A549 (cell line): ENCODE measurements around the gene DNAJB6. TPM values are rescaled to one million over a fixed set of nuclear protein-coding genes. Genes with fewer than 3 reads are reported as not detected.

Experiments used
- ATAC-seq, 2 experiments: fragments of 200-7000 bp in 1 of 2; fragments of >200 bp in 1 of 2; cut with Nextera tagmentation in 1 of 2; cut with Tn5 transposase in 1 of 2; 3 replicates each; pipeline versions ENCODE4 v1.8.0 to v1.9.1; 2018 to 2020; ENCODE audit warnings: mild to moderate bottlenecking in 1 of 2, moderate library complexity in 1 of 2
- CTCF ChIA-PET: fragments of 300-600 bp; sonication (Branson Sonifier 250); formaldehyde crosslinking; extraction: SDS; loops from one replicate; lab custom pipeline; 2021; ENCODE audit warnings: antibody characterized with exemption, inconsistent platforms; lab: Yijun Ruan, JAX
- POLR2A ChIA-PET: fragments of 350-600 bp; formaldehyde crosslinking; extraction: SDS; loops from one replicate; lab custom pipeline; 2021; ENCODE audit warnings: antibody characterized with exemption, inconsistent platforms; lab: Yijun Ruan, JAX
- DNase-seq, 2 experiments: peaks; one replicate each; pipeline versions ENCODE4 v3.0.0 to v3.0.0-alpha.2; 2011 to 2016; ENCODE audit warnings: low read depth in 1 of 2, low spot score in 1 of 2
- FAIRE-seq: peaks from 2 replicates; lab custom pipeline; 2011; peaks lifted over from hg19 to GRCh38; lab: Jason Lieb, UNC
- H3K27ac ChIP-seq, 2 experiments: fragments of >200 bp; sonication (Bioruptor Twin); formaldehyde crosslinking; 3 replicates each; pipeline ENCODE4 v1.5.1; 2016 to 2017
- H3K4me1 ChIP-seq: fragments of >200 bp; sonication (Bioruptor Twin); formaldehyde crosslinking; 3 replicates; pipeline ENCODE4 v1.6.1; 2016
- H3K4me2 ChIP-seq: fragments of >200 bp; sonication (Bioruptor Twin); formaldehyde crosslinking; 3 replicates; pipeline ENCODE4 v1.6.1; 2016
- H3K4me3 ChIP-seq: fragments of >200 bp; sonication (Bioruptor Twin); formaldehyde crosslinking; 3 replicates; pipeline ENCODE4 v1.5.1; 2016
- H3K9me3 ChIP-seq: fragments of >200 bp; sonication (Bioruptor Twin); formaldehyde crosslinking; 3 replicates; pipeline ENCODE4 v1.6.1; 2016
- CBX2 ChIP-seq: fragments of 200-600 bp; sonication (generic); IDR thresholded peaks from 2 replicates; pipeline ENCODE4 v1.6.1; 2016; ENCODE audit warnings: low read depth, mild to moderate bottlenecking, borderline replicate concordance
- CEBPB ChIP-seq, 2 experiments: fragments of >200 bp in 1 of 2; sonication (Bioruptor Twin) in 1 of 2; formaldehyde crosslinking in 1 of 2; IDR thresholded peaks; 2 replicates each; pipeline ENCODE4 v1.6.1; 2012 to 2016
- CHD4 ChIP-seq: fragments of 200-600 bp; sonication (generic); IDR thresholded peaks from 2 replicates; pipeline ENCODE4 v1.6.1; 2016; ENCODE audit warnings: antibody characterized with exemption, mild to moderate bottlenecking, borderline replicate concordance
- E2F6 ChIP-seq: IDR thresholded peaks from 2 replicates; pipeline ENCODE4 v1.6.1; 2012; ENCODE audit warnings: low read depth, borderline replicate concordance
- EHMT2 ChIP-seq: fragments of 200-600 bp; sonication (generic); IDR thresholded peaks from 2 replicates; pipeline ENCODE4 v1.6.1; 2016; ENCODE audit warnings: antibody characterized with exemption, low read depth, mild to moderate bottlenecking, moderate library complexity
- ESRRA ChIP-seq: fragments of 150-350 bp; IDR thresholded peaks from 2 replicates; pipeline ENCODE4 v1.6.1; 2014; ENCODE audit warnings: mild to moderate bottlenecking, low read length, borderline replicate concordance
- FOXS1 ChIP-seq: fragments of 250-450 bp; sonication (Bioruptor Pico); IDR thresholded peaks from 2 replicates; pipeline ENCODE4 v1.5.0; 2020; ENCODE audit warnings: mild to moderate bottlenecking, moderate library complexity
- HDAC2 ChIP-seq: fragments of 200-600 bp; sonication (generic); IDR thresholded peaks from 2 replicates; pipeline ENCODE4 v1.6.1; 2016
- HEYL ChIP-seq: fragments of 250-450 bp; sonication (Bioruptor Pico); IDR thresholded peaks from 2 replicates; pipeline ENCODE4 v1.8.0; 2021; ENCODE audit warnings: mild to moderate bottlenecking, moderate library complexity
- HOXA7 ChIP-seq: fragments of 250-450 bp; sonication (Bioruptor Pico); IDR thresholded peaks from 2 replicates; pipeline ENCODE4 v1.5.0; 2020; ENCODE audit warnings: mild to moderate bottlenecking, moderate library complexity
- HOXB13 ChIP-seq: fragments of 250-450 bp; sonication (Bioruptor Pico); IDR thresholded peaks from 2 replicates; pipeline ENCODE4 v1.5.0; 2020; ENCODE audit warnings: low read depth, mild to moderate bottlenecking, moderate library complexity
- HOXB5 ChIP-seq: fragments of 250-450 bp; sonication (Bioruptor Pico); IDR thresholded peaks from 2 replicates; pipeline ENCODE4 v1.5.0; 2020; ENCODE audit warnings: mild to moderate bottlenecking, moderate library complexity
- JUN ChIP-seq, 2 experiments: fragments of >200 bp; sonication (Bioruptor Twin); formaldehyde crosslinking; IDR thresholded peaks; 2 replicates in 1 of 2; 3 replicates in 1 of 2; pipeline ENCODE4 v1.6.1; 2016 to 2017
- JUNB ChIP-seq: fragments of >200 bp; sonication (Bioruptor Twin); formaldehyde crosslinking; IDR thresholded peaks from 2 replicates; pipeline ENCODE4 v1.6.1; 2016
- KDM5A ChIP-seq: fragments of 200-600 bp; sonication (generic); IDR thresholded peaks from 2 replicates; pipeline ENCODE4 v1.6.1; 2016; ENCODE audit warnings: antibody characterized with exemption, mild to moderate bottlenecking
- MYC ChIP-seq: IDR thresholded peaks from 2 replicates; pipeline ENCODE4 v1.6.1; 2012; ENCODE audit warnings: mild to moderate bottlenecking, inconsistent platforms, low read length, improper control_type of control experiment, borderline replicate concordance
- NFE2L2 ChIP-seq: fragments of 150-350 bp; conservative IDR thresholded peaks from 2 replicates; pipeline ENCODE4 v1.6.1; 2014; ENCODE audit warnings: low read length
- NR3C1 ChIP-seq: fragments of >200 bp; sonication (Bioruptor Twin); formaldehyde crosslinking; IDR thresholded peaks from 3 replicates; pipeline ENCODE4 v1.6.1; 2017
- PHF8 ChIP-seq: fragments of 200-600 bp; sonication (generic); IDR thresholded peaks from 2 replicates; pipeline ENCODE4 v1.6.1; 2016; ENCODE audit warnings: low read depth, mild to moderate bottlenecking, antibody characterized with exemption, moderate library complexity, borderline replicate concordance
- RNF2 ChIP-seq: fragments of 200-600 bp; sonication (generic); IDR thresholded peaks from 2 replicates; pipeline ENCODE4 v1.6.1; 2016; ENCODE audit warnings: low read depth, mild to moderate bottlenecking, antibody characterized with exemption, moderate library complexity, borderline replicate concordance
- SREBF2 ChIP-seq: fragments of 450-650 bp; IDR thresholded peaks from 2 replicates; pipeline ENCODE4 v1.6.1; 2014; ENCODE audit warnings: mild to moderate bottlenecking, moderate library complexity
- TP53 ChIP-seq: fragments of 250-450 bp; sonication (Bioruptor Pico); IDR thresholded peaks from 2 replicates; pipeline ENCODE4 v1.5.0; 2021; ENCODE audit warnings: mild to moderate bottlenecking, moderate library complexity
- ZNF302 ChIP-seq: fragments of 250-450 bp; sonication (Bioruptor Pico); IDR thresholded peaks from 2 replicates; pipeline ENCODE4 v1.9.0; 2021; ENCODE audit warnings: inconsistent platforms, mild to moderate bottlenecking, moderate library complexity
- WGBS: methylation state at CpG from one replicate; pipeline ENCODE4 v1.1.6; 2017; ENCODE audit errors: missing lambda C conversion rate; 5-methylcytosine and 5-hydroxymethylcytosine counted together
- polyA plus RNA-seq, 4 experiments: library from polyadenylated mRNA; depleted of rRNA in 3 of 4; stranded (reverse); fragments of >200 nt; fragmentation: RNase III in 1 of 4; extraction: RNeasy Plus Mini Kit Qiagen cat#74134 plus additional on column Dnase treatment in 1 of 4; gene quantifications; 2 replicates in 3 of 4; 3 replicates in 1 of 4; pipeline ENCODE4 v1.2.3, GENCODE V29; 2011 to 2017
- TF ChIP-seq, protein P1 (sequence below): fragments of 150-350 bp; IDR thresholded peaks from 2 replicates; pipeline ENCODE4 v1.6.1; 2014; ENCODE audit warnings: low read depth, mild to moderate bottlenecking, low read length
- TF ChIP-seq, protein P2 (sequence below): fragments of 250-450 bp; sonication (Bioruptor Pico); IDR thresholded peaks from 2 replicates; pipeline ENCODE4 v1.5.0; 2020; ENCODE audit warnings: low read depth, mild to moderate bottlenecking, moderate library complexity
- TF ChIP-seq, protein P3 (sequence below): fragments of 200-600 bp; sonication (generic); IDR thresholded peaks from 2 replicates; pipeline ENCODE4 v1.6.1; 2016; ENCODE audit warnings: antibody characterized with exemption, mild to moderate bottlenecking, moderate library complexity

The DNAJB6 gene
- polyA plus RNA-seq, 2 of the 4 experiments (the other 2 are of a cell fraction), result 117 to 136 TPM

GRCh38 chr7:157348548-157348947, 11.7 kb downstream of the DNAJB6 start:
- POLR2A ChIA-PET, result no interaction called here

GRCh38 chr7:157352516-157352915, 15.7 kb downstream of the DNAJB6 start:
- ChIA-PET POLR2A (no interaction called here), CTCF (no interaction called here)
- Histone ChIP-seq H3K4me1 (peaks cover 16% of the 10 kb centered on the region), H3K9me3 (no peaks in the 10 kb centered on the region), H3K4me2 (no peak overlapping the region), H3K27ac (no peak overlapping the region), H3K4me3 (no peak overlapping the region)
- WGBS, result 84% methylated on average over 6 of the region's 6 CpGs
- FAIRE-seq (no peak), ATAC-seq (no peak; a peak in 1 of 6 replicates), DNase-seq (no peak)
- TF ChIP-seq HEYL, result no peak
- TF ChIP-seq, protein P1, sequence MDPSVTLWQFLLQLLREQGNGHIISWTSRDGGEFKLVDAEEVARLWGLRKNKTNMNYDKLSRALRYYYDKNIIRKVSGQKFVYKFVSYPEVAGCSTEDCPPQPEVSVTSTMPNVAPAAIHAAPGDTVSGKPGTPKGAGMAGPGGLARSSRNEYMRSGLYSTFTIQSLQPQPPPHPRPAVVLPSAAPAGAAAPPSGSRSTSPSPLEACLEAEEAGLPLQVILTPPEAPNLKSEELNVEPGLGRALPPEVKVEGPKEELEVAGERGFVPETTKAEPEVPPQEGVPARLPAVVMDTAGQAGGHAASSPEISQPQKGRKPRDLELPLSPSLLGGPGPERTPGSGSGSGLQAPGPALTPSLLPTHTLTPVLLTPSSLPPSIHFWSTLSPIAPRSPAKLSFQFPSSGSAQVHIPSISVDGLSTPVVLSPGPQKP, result no peak
- TF ChIP-seq CHD4, result no peak
- TF ChIP-seq, protein P2, sequence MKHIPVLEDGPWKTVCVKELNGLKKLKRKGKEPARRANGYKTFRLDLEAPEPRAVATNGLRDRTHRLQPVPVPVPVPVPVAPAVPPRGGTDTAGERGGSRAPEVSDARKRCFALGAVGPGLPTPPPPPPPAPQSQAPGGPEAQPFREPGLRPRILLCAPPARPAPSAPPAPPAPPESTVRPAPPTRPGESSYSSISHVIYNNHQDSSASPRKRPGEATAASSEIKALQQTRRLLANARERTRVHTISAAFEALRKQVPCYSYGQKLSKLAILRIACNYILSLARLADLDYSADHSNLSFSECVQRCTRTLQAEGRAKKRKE, result no peak
- TF ChIP-seq FOXS1, result no peak
- no peak for TF ChIP-seq JUN (IDR thresholded peaks at IDR 0.05)
- no peak for TF ChIP-seq JUNB
- TF ChIP-seq HOXB13 (CRISPR knock-in tag), result no peak
- no peak for TF ChIP-seq TP53 (CRISPR knock-in tag)
- TF ChIP-seq NR3C1, result no peak
- TF ChIP-seq PHF8, result no peak
- TF ChIP-seq NFE2L2, result no peak
- no peak for TF ChIP-seq RNF2
- no peak for TF ChIP-seq SREBF2
- no peak for TF ChIP-seq MYC
- no peak for TF ChIP-seq ESRRA
- no peak for TF ChIP-seq EHMT2

More at GRCh38 chr7:157348548-157348947, 11.7 kb downstream of the DNAJB6 start:
- WGBS, result 90% methylated on average over 11 of the region's 11 CpGs
- no peak for DNase-seq
- no peak for FAIRE-seq
- ATAC-seq, result no peak
- Histone ChIP-seq H3K27ac (no peak overlapping the region), H3K4me3 (no peak overlapping the region), H3K4me2 (no peak overlapping the region), H3K9me3 (no peaks in the 10 kb centered on the region)
- CTCF ChIA-PET, result interaction anchor here (2.4 to 3.4 kb wide), 2 partner anchors 9 to 75 kb away, joined by 7 to 21 read pairs; no protein-coding TSS in a partner anchor
- TF ChIP-seq HOXA7 (CRISPR knock-in tag), result no peak
- TF ChIP-seq, all 56 proteins: peak for 0
- H3K4me1 ChIP-seq, result peaks cover 27% of the 10 kb centered on the region

DNA sequence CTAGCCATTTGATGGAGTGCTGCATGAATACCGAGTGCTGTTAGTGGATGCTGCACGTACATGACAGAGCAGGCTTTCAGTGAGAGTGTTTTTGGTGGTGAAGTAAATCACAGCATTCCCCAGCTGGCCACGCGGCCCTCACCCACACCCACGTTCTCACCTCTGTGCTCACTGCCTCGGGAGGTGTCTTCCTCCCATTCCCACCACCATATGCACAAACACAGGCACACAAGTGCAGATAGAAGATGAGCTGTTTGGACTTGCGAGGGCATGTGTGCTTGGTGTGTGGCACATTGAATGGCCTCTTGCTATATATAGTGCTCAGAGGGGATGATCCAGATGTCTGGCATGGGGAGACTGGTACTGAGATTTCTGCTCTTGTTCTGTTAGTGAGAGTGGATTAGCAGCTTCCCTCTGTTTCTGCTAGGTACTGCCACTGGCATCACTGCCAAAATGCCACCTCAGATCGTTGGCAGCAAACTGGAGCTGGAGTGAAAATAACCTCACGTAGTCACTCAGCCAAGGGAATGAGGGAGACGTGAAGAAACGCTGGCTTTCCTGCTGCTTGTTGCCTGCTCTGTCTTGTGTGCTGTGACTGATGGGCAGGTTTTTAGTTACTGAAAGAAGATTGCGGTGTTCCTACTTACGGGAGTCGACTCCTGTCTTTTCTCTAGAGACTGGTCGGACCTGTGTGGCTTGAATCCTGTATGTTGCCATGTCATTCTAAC, 19.1 kb downstream of the DNAJB6 start:
- H3K27ac ChIP-seq, result peak overlapping the region in 1 of 2 experiments; percentile 4; a peak in 2 of 6 replicates
- DNase-seq, result no peak
- H3K4me3 ChIP-seq, result no peak overlapping the region
- H3K4me2 ChIP-seq, result no peak overlapping the region
- ChIA-PET POLR2A (no interaction called here), CTCF (interaction anchor here (0.9 to 2.4 kb wide), 4 partner anchors 10 to 47 kb away, joined by 3 to 9 read pairs (median 4); no protein-coding TSS in a partner anchor)
- H3K9me3 ChIP-seq, result no peaks in the 10 kb centered on the region
- peak; percentile 33 to 39; a peak in 5 of 6 replicates for ATAC-seq
- H3K4me1 ChIP-seq, result peaks cover 13% of the 10 kb centered on the region; the same call in 2 of the 3 replicates
- WGBS, result 84% methylated on average over 15 of the region's 15 CpGs
- no peak for FAIRE-seq
- TF ChIP-seq KDM5A, result no peak
- no peak for TF ChIP-seq EHMT2
- no peak for TF ChIP-seq E2F6
- no peak for TF ChIP-seq MYC
- no peak for TF ChIP-seq HEYL
- TF ChIP-seq, protein P3, sequence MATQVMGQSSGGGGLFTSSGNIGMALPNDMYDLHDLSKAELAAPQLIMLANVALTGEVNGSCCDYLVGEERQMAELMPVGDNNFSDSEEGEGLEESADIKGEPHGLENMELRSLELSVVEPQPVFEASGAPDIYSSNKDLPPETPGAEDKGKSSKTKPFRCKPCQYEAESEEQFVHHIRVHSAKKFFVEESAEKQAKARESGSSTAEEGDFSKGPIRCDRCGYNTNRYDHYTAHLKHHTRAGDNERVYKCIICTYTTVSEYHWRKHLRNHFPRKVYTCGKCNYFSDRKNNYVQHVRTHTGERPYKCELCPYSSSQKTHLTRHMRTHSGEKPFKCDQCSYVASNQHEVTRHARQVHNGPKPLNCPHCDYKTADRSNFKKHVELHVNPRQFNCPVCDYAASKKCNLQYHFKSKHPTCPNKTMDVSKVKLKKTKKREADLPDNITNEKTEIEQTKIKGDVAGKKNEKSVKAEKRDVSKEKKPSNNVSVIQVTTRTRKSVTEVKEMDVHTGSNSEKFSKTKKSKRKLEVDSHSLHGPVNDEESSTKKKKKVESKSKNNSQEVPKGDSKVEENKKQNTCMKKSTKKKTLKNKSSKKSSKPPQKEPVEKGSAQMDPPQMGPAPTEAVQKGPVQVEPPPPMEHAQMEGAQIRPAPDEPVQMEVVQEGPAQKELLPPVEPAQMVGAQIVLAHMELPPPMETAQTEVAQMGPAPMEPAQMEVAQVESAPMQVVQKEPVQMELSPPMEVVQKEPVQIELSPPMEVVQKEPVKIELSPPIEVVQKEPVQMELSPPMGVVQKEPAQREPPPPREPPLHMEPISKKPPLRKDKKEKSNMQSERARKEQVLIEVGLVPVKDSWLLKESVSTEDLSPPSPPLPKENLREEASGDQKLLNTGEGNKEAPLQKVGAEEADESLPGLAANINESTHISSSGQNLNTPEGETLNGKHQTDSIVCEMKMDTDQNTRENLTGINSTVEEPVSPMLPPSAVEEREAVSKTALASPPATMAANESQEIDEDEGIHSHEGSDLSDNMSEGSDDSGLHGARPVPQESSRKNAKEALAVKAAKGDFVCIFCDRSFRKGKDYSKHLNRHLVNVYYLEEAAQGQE, result no peak
- TF ChIP-seq CBX2, result no peak
- TF ChIP-seq HOXB5 (CRISPR knock-in tag), result no peak
- TF ChIP-seq CEBPB (IDR thresholded peaks at IDR 0.05), result no peak
- TF ChIP-seq HDAC2, result no peak
- TF ChIP-seq JUNB, result no peak
- TF ChIP-seq, protein P1, result no peak
- no peak for TF ChIP-seq ZNF302 (CRISPR knock-in tag)
